MCF 10A (cell line): ENCODE data around the gene THAP4. TPM values are rescaled to one million over a fixed set of nuclear protein-coding genes. Genes with fewer than 3 reads are reported as not detected.

Experiments
- BruUV-seq: library from RNA; stranded (reverse); fragments of 400-500 nt; replicated peaks from 2 replicates; lab custom pipeline; 2021; lab: Mats Ljungman, UMichigan
- CTCF ChIA-PET: fragments of 300-600 bp; sonication (Branson Sonifier 250); formaldehyde crosslinking; extraction: SDS; loops from one replicate; lab custom pipeline; 2021; ENCODE audit warnings: antibody characterized with exemption, inconsistent platforms; lab: Yijun Ruan, JAX
- POLR2A ChIA-PET: fragments of 300-600, 350-650 bp; sonication (Branson Sonifier 250); formaldehyde crosslinking; extraction: SDS; loops from one replicate; lab custom pipeline; 2020; ENCODE audit warnings: antibody characterized with exemption, inconsistent platforms; lab: Yijun Ruan, JAX
- DNase-seq: peaks from one replicate; pipeline ENCODE4 v3.0.0-alpha.2; 2018; ENCODE audit not compliant: unreplicated experiment
- H3K27ac Mint-ChIP-seq: one replicate; pipeline ENCODE4 v1.8.0; 2022; ENCODE audit warnings: mild to moderate bottlenecking, low read depth, mixed read lengths; ENCODE audit not compliant: unreplicated experiment
- H3K27me3 Mint-ChIP-seq: one replicate; pipeline ENCODE4 v1.8.0; 2022; ENCODE audit warnings: mixed read lengths; ENCODE audit not compliant: insufficient read depth, unreplicated experiment
- H3K36me3 Mint-ChIP-seq: one replicate; pipeline ENCODE4 v1.8.0; 2022; ENCODE audit warnings: mild to moderate bottlenecking, moderate library complexity, mixed read lengths; ENCODE audit not compliant: insufficient read depth, unreplicated experiment
- H3K4me1 Mint-ChIP-seq: one replicate; pipeline ENCODE4 v1.8.0; 2022; ENCODE audit warnings: mixed read lengths; ENCODE audit not compliant: insufficient read depth, unreplicated experiment
- H3K4me3 Mint-ChIP-seq: one replicate; pipeline ENCODE4 v1.8.0; 2022; ENCODE audit warnings: mild to moderate bottlenecking, moderate library complexity, mixed read lengths; ENCODE audit not compliant: unreplicated experiment
- H3K9me3 Mint-ChIP-seq: one replicate; pipeline ENCODE4 v1.8.0; 2022; ENCODE audit warnings: mixed read lengths; ENCODE audit not compliant: unreplicated experiment
- intact Hi-C: fragments of 100-400 bp; cut with micrococcal nuclease; formaldehyde crosslinking; loops from 2 replicates; pipeline ENCODE4 v1.14.1; 2022
- total RNA-seq: library from RNA; stranded (reverse); gene quantifications from 2 replicates; pipeline ENCODE4 v1.2.3, GENCODE V29; 2022
- TF ChIP-seq, protein P1 (sequence below): fragments of 200-600 bp; IDR thresholded peaks from one replicate; pipeline ENCODE4 v1.8.0; 2022; ENCODE audit warnings: antibody characterized with exemption, mild to moderate bottlenecking; ENCODE audit not compliant: unreplicated experiment

Gene THAP4
- total RNA-seq, 1 experiment from 2014 or later, result 91.8 TPM

DNA sequence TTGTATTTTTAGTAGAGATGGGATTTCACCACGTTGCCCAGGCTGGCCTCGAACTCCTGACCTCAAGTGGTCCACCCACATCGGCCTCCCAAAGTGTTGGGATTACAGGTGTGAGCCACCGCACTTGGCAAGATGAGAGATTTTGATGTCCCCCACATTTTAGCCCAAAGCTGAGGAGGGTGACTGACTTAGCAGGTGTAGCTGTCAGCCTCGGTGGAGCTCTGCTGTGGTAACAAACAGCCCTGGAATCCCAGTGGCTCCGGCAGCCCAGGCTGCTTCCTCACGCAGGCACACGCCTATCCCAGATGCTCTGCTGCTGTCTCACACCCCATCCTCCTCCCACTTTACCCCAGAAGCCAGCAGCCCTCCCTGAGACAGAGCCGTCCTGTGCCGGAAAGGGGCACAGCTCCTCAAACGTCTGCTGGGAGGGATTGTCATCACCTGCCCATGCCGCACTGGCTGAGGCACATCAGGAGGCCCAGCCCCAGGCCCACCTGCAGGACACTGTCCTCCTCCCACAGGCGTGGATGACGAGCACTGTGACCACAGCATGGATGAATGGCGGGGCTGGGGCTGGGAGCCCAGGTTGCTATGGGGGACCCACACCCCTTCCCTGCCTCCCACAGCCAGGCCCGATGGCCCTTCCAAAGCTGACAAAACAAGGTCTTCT is 89.0 kb downstream of the THAP4 start:
- peaks cover 8% of the 10 kb centered on the region for H3K4me1 Mint-ChIP-seq
- no TSS peak for BruUV-seq
- H3K36me3 Mint-ChIP-seq, result no peaks in the 10 kb centered on the region
- POLR2A ChIA-PET, result interaction anchor here (2.1 kb wide), 1 partner anchor 10 kb away, joined by 9 read pairs; the partner anchor contains the start of gene BOK
- H3K27me3 Mint-ChIP-seq, result no peaks in the 10 kb centered on the region
- no peak overlapping the region for H3K27ac Mint-ChIP-seq
- H3K4me3 Mint-ChIP-seq, result no peak overlapping the region
- intact Hi-C loops, result no loop called here
- DNase-seq, result no peak
- TF ChIP-seq, protein P1, sequence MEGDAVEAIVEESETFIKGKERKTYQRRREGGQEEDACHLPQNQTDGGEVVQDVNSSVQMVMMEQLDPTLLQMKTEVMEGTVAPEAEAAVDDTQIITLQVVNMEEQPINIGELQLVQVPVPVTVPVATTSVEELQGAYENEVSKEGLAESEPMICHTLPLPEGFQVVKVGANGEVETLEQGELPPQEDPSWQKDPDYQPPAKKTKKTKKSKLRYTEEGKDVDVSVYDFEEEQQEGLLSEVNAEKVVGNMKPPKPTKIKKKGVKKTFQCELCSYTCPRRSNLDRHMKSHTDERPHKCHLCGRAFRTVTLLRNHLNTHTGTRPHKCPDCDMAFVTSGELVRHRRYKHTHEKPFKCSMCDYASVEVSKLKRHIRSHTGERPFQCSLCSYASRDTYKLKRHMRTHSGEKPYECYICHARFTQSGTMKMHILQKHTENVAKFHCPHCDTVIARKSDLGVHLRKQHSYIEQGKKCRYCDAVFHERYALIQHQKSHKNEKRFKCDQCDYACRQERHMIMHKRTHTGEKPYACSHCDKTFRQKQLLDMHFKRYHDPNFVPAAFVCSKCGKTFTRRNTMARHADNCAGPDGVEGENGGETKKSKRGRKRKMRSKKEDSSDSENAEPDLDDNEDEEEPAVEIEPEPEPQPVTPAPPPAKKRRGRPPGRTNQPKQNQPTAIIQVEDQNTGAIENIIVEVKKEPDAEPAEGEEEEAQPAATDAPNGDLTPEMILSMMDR, result no peak
- H3K9me3 Mint-ChIP-seq, result no peaks in the 10 kb centered on the region
- CTCF ChIA-PET, result no interaction called here

DNA sequence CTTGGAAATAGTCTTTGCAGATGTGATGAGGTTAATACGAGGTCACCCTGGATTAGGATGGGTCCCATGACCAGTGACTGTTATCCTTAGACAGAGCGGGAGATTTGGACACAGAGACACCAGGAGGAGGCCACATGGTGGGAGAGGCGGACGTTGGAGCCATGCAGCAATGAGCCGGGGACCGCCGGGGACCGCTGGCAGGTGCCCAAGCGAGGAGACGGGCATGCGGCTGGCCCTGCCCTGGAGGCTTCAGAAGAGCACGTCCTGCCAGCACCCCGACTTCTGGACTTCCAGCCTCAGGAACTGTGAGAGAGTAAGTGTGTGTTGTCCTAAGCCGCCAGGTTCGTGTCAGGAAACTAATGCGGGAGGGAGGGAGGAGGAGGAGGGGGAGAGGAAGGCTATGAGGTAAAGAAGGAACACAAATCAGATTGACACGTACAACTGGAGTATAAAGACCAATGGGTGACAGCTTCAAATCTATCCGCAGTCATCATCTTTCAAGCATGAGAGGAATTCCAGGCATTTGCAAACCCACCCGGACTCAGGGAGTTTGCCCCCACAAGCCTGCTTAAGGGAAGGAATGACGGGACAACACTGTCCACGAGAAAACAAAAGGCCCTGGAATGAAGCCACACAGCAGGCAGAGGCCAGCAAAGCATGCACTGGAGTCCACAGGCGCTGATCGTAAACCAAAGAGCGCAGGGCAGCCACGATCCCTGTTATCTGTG is 90.0 kb downstream of the THAP4 start:
- no peak for DNase-seq
- Mint-ChIP-seq H3K9me3 (no peaks in the 10 kb centered on the region), H3K27ac (no peak overlapping the region), H3K36me3 (no peaks in the 10 kb centered on the region), H3K4me3 (no peak overlapping the region), H3K4me1 (no peaks in the 10 kb centered on the region), H3K27me3 (no peaks in the 10 kb centered on the region)
- POLR2A ChIA-PET, result no interaction called here
- TF ChIP-seq, protein P1, result no peak
- no TSS peak for BruUV-seq
- CTCF ChIA-PET, result interaction anchor here (0.6 kb wide), 1 partner anchor 161 kb away, joined by 4 read pairs; no protein-coding TSS in a partner anchor
- intact Hi-C loops, result no loop called here

DNA sequence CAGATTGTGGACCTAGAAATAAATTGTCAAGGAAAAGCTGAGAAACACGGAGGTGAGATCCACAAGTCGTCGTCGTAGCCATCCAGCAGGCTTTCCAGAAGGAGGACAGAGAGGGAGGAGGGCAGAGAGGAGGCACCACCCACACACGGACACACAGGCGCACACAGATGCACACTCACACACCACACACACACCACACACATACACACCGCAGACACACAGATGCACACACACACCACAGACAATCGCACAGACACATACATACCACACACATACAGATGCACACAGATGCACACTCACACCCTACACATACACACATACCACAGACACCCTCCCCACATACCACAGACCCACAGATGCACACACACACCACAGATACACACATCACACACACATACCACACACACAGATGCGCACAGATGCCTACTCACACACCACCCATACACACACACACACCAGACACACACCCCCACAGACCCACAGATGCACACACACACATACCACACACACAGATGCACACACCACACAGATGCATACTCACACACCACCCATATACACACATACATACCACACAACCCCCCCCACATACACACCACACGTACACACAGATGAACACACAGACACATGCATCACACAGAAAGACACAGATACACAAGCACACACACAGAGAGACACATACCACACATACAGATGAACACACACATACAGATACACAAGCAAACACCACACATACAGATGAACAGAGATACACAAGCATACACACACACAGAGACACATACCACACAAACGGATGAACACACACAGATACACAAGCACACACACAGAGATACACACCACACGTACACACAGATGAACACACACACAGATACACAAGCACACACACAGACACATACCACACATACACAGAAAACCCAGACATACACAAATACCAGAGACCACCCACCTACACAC is 91.2 kb downstream of the THAP4 start:
- no peaks in the 10 kb centered on the region for H3K36me3 Mint-ChIP-seq
- intact Hi-C loops, result no loop called here
- TF ChIP-seq, protein P1, result no peak
- no peaks in the 10 kb centered on the region for H3K4me1 Mint-ChIP-seq
- ChIA-PET CTCF (no interaction called here), POLR2A (no interaction called here)
- H3K27ac Mint-ChIP-seq, result no peak overlapping the region
- no peak for DNase-seq
- H3K4me3 Mint-ChIP-seq, result no peak overlapping the region
- no peaks in the 10 kb centered on the region for H3K9me3 Mint-ChIP-seq
- H3K27me3 Mint-ChIP-seq, result no peaks in the 10 kb centered on the region
- no TSS peak for BruUV-seq

DNA sequence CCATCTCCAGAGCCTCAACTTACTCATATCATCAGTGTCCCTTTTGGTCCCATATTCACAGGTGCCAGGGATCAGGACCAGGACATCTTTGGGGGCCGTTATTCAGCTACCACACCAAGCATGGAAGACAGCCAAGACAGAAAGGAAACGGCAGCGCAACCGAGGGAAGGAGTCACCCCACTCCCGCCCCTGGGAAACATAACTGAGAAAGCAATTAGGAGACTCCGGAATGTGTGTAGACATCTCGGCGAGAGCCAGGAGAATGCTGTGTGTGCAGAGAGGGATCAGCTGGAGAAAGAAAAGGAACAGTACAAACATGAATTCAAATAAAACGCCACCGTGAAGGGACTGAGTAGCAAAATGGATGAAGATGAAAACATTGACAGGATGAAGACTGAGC is 91.9 kb downstream of the THAP4 start:
- POLR2A ChIA-PET, result no interaction called here
- intact Hi-C loops, result no loop called here
- DNase-seq, result peak; percentile 35

More for the DNA sequence above, 91.9 kb downstream of the THAP4 start:
- H3K9me3 Mint-ChIP-seq, result no peaks in the 10 kb centered on the region
- H3K36me3 Mint-ChIP-seq, result no peaks in the 10 kb centered on the region
- H3K27me3 Mint-ChIP-seq, result no peaks in the 10 kb centered on the region
- H3K4me3 Mint-ChIP-seq, result no peak overlapping the region
- no peaks in the 10 kb centered on the region for H3K4me1 Mint-ChIP-seq
- no peak overlapping the region for H3K27ac Mint-ChIP-seq
- CTCF ChIA-PET, result no interaction called here
- TF ChIP-seq, protein P1, result no peak
- no TSS peak for BruUV-seq
